Esophagus squamous epithelium (tissue), 4 donors: Measurements from ENCODE around the gene BBS12.

Experiments used
- POLR2A ChIP-seq, 4 donors: fragments of 450-650 bp; IDR thresholded peaks; one replicate each; pipeline ENCODE4 v1.6.1; 2017; ENCODE audit warnings: antibody characterized with exemption in 4 of 4, mild to moderate bottlenecking in 4 of 4, moderate library complexity in 3 of 4
- TF ChIP-seq, protein P1 (sequence below), 6 experiments: fragments of 450-650 bp in 4 of 6; fragments of 200-600 bp in 2 of 6; sonication (generic) in 2 of 6; IDR thresholded peaks; one replicate each; pipeline ENCODE4 v1.5.1; 2016 to 2019; ENCODE audit warnings: antibody characterized with exemption in 6 of 6, mild to moderate bottlenecking in 4 of 6, moderate library complexity in 4 of 6

DNA sequence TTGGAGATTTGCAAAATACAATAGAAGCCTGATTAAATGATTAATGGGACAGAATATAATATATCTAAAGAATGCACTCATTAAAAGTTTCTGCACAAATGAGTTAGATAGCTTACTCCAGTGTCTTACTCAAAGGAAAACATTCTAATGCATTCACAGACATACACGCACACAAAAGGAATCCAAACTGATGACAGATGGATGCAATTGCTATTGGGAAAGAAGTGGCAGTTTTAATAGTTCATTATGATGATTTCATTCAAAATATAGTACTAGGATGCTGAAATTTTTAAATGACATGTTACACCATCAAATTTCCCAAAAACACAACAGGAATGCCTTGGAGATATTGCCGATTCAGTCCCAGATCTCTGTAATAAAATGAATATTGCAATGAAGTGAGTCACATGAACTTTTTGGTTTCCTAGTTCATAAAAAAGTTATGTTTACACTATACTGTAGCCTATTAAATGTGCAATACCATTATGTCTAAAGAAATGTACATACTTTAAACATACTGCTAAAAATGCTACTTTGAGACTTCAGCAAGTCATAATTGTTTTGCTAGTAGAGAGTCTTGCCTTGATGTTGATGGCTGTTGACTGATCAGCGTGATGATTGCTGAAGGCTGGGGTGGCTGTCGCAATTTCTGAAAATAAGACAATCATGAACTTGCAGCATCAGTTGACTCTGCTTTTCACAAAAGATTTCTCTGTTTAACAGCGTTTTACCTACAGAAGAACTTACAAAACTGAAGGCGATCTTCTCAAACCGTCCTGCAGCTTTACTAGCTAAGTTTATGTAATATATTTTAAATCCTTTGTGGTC is 45.6 kb downstream of the BBS12 start:
- TF ChIP-seq, protein P1, sequence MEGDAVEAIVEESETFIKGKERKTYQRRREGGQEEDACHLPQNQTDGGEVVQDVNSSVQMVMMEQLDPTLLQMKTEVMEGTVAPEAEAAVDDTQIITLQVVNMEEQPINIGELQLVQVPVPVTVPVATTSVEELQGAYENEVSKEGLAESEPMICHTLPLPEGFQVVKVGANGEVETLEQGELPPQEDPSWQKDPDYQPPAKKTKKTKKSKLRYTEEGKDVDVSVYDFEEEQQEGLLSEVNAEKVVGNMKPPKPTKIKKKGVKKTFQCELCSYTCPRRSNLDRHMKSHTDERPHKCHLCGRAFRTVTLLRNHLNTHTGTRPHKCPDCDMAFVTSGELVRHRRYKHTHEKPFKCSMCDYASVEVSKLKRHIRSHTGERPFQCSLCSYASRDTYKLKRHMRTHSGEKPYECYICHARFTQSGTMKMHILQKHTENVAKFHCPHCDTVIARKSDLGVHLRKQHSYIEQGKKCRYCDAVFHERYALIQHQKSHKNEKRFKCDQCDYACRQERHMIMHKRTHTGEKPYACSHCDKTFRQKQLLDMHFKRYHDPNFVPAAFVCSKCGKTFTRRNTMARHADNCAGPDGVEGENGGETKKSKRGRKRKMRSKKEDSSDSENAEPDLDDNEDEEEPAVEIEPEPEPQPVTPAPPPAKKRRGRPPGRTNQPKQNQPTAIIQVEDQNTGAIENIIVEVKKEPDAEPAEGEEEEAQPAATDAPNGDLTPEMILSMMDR (IDR thresholded peaks at IDR 0.05): no peak
- TF ChIP-seq POLR2A (IDR thresholded peaks at IDR 0.05): no peak
